Measurements from ENCODE around the gene NXNL1. TPM values are rescaled to one million over a fixed set of nuclear protein-coding genes. Genes with fewer than 3 reads are reported as not detected.

Gene NXNL1
- total and polyA plus RNA-seq, 3 experiments from 2014 or later: not detected

GRCh38 chr19:17409990-17410389 is 50.7 kb downstream of the NXNL1 start:
- H3K9me3 Mint-ChIP-seq: no peaks in the 10 kb centered on the region
- H3K4me3 Mint-ChIP-seq: peak overlapping the region in 1 of 7 donors; percentile 15
- H3K27me3 Mint-ChIP-seq: no peaks in the 10 kb centered on the region
- no peak overlapping the region for H3K27ac Mint-ChIP-seq
- ChIA-PET POLR2A (no interaction called here), CTCF (no interaction called here)
- peaks cover 0 to 43% (median 3%) of the 10 kb centered on the region in 3 donors for H3K36me3 Mint-ChIP-seq
- Histone ChIP-seq H3K4me1 (ENCODE audit: insufficient read depth, low read length) (peaks cover 5% of the 10 kb centered on the region), H3K27ac (ENCODE audit: low read depth, low read length) (no peak overlapping the region), H3K9me3 (ENCODE audit: low read length) (no peaks in the 10 kb centered on the region), H3K27me3 (ENCODE audit: insufficient read depth, low read length, poor library complexity, severe bottlenecking) (no peaks in the 10 kb centered on the region), H3K4me3 (ENCODE audit: low read length) (no peak overlapping the region), H3K36me3 (ENCODE audit: insufficient read depth, low read length) (peaks cover 15% of the 10 kb centered on the region)
- H3K4me1 Mint-ChIP-seq: peaks cover 19 to 32% (median 26%) of the 10 kb centered on the region in 3 donors
- no peak for DNase-seq

- no peaks in the 10 kb centered on the region for H3K9me3 ChIP-seq (ENCODE audit: low read length)
- peaks cover 6% of the 10 kb centered on the region for H3K36me3 ChIP-seq (ENCODE audit: insufficient read depth, low read length)
- DNase-seq: no peak
- peak overlapping the region; percentile 76 for H3K4me3 ChIP-seq (ENCODE audit: low read length)
- H3K4me1 Mint-ChIP-seq: peaks cover 31 to 48% (median 36%) of the 10 kb centered on the region in 3 donors
- peak overlapping the region; percentile 86 for H3K27ac ChIP-seq (ENCODE audit: low read depth, low read length)
- POLR2A ChIA-PET: interaction anchor here (0.6 to 2.9 kb wide), 2 partner anchors 13 to 64 kb away, joined by 7 to 25 read pairs; partner anchors contain the start of gene MVB12A
- CTCF ChIA-PET: interaction anchor here (1.3 to 3.3 kb wide), 4 partner anchors 13 to 98 kb away, joined by 4 to 21 read pairs (median 13); partner anchors contain the start of genes DDA1 and MVB12A
- H3K27ac Mint-ChIP-seq: peak overlapping the region; percentile 87 to 99 (median 92)
- peak overlapping the region; percentile 90 to 98 (median 95) for H3K4me3 Mint-ChIP-seq
- no peaks in the 10 kb centered on the region for H3K27me3 ChIP-seq (ENCODE audit: insufficient read depth, low read length, poor library complexity, severe bottlenecking)
- H3K36me3 Mint-ChIP-seq: peaks cover 0 to 26% (median 0%) of the 10 kb centered on the region in 3 donors
- H3K4me1 ChIP-seq (ENCODE audit: insufficient read depth, low read length): peaks cover 17% of the 10 kb centered on the region
- H3K9me3 Mint-ChIP-seq: no peaks in the 10 kb centered on the region
- no peaks in the 10 kb centered on the region for H3K27me3 Mint-ChIP-seq
These were observed 53.9 kb downstream of the NXNL1 start for GRCh38 chr19:17406887-17407196.

GRCh38 chr19:17406046-17406886 is 54.5 kb downstream of the NXNL1 start:
- Histone ChIP-seq H3K27me3 (ENCODE audit: insufficient read depth, low read length, poor library complexity, severe bottlenecking) (no peaks in the 10 kb centered on the region), H3K36me3 (ENCODE audit: insufficient read depth, low read length) (peaks cover under 1% of the 10 kb centered on the region), H3K9me3 (ENCODE audit: low read length) (no peaks in the 10 kb centered on the region), H3K27ac (ENCODE audit: low read depth, low read length) (peak overlapping the region; percentile 86), H3K4me1 (ENCODE audit: insufficient read depth, low read length) (peaks cover 17% of the 10 kb centered on the region), H3K4me3 (ENCODE audit: low read length) (peak overlapping the region; percentile 76)
- Mint-ChIP-seq H3K4me1 (peaks cover 33 to 49% (median 36%) of the 10 kb centered on the region in 3 donors), H3K9me3 (no peaks in the 10 kb centered on the region), H3K4me3 (peak overlapping the region; percentile 90 to 98 (median 95)), H3K36me3 (peaks cover 0 to 25% (median 3%) of the 10 kb centered on the region in 3 donors), H3K27ac (peak overlapping the region; percentile 87 to 99 (median 92)), H3K27me3 (no peaks in the 10 kb centered on the region)
- POLR2A ChIA-PET: interaction anchor here (0.6 to 2.9 kb wide), 3 partner anchors 13 to 97 kb away, joined by 3 to 25 read pairs (median 7); partner anchors contain the start of gene MVB12A
- CTCF ChIA-PET: interaction anchor here (1.0 to 3.3 kb wide), 6 partner anchors 13 to 97 kb away, joined by 3 to 21 read pairs (median 8); partner anchors contain the start of genes DDA1 and MVB12A
- DNase-seq: no peak

Other genes with a start within 250 kb of the NXNL1 start
- gene USE1, start 245.6 kb downstream of the NXNL1 start, total RNA-seq: 10 to 100 TPM; 31.9 to 35.4 TPM
- gene USE1, start 245.6 kb downstream of the NXNL1 start, polyA plus RNA-seq: 33.6 TPM
- 10 to 100 TPM; 15.0 to 16.8 TPM for gene OCEL1, start 234.7 kb downstream of the NXNL1 start, total RNA-seq
- 35.5 TPM for gene OCEL1, start 234.7 kb downstream of the NXNL1 start, polyA plus RNA-seq
- gene NR2F6, start 215.0 kb downstream of the NXNL1 start, total RNA-seq: 1 to 10 TPM; 7.4 to 7.8 TPM
- gene NR2F6, start 215.0 kb downstream of the NXNL1 start, polyA plus RNA-seq: 0.94 TPM
- under 1 TPM; 0.07 to 0.27 TPM for gene USHBP1, start 196.2 kb downstream of the NXNL1 start, total RNA-seq
- gene USHBP1, start 196.2 kb downstream of the NXNL1 start, polyA plus RNA-seq: not detected
- gene BABAM1, start 193.5 kb downstream of the NXNL1 start, total RNA-seq: 100 to 1,000 TPM; 124 to 132 TPM
- gene BABAM1, start 193.5 kb downstream of the NXNL1 start, polyA plus RNA-seq: 114 TPM
- 10 to 100 TPM; 15.2 to 16.2 TPM for gene ANKLE1, start 179.0 kb downstream of the NXNL1 start, total RNA-seq
- gene ANKLE1, start 179.0 kb downstream of the NXNL1 start, polyA plus RNA-seq: 0.47 TPM
- 1 to 10 TPM; 5.2 to 6.0 TPM for gene ABHD8, start 157.5 kb downstream of the NXNL1 start, total RNA-seq
- 8.3 TPM for gene ABHD8, start 157.5 kb downstream of the NXNL1 start, polyA plus RNA-seq
- 100 to 1,000 TPM; 136 to 138 TPM for gene MRPL34, start 155.1 kb downstream of the NXNL1 start, total RNA-seq
- 227 TPM for gene MRPL34, start 155.1 kb downstream of the NXNL1 start, polyA plus RNA-seq
- 10 to 100 TPM; 47.9 to 51.1 TPM for gene DDA1, start 151.4 kb downstream of the NXNL1 start, total RNA-seq
- 34.7 TPM for gene DDA1, start 151.4 kb downstream of the NXNL1 start, polyA plus RNA-seq
- 1 to 10 TPM; 4.1 to 5.1 TPM for gene ANO8, start 126.1 kb downstream of the NXNL1 start, total RNA-seq
- gene ANO8, start 126.1 kb downstream of the NXNL1 start, polyA plus RNA-seq: 0.43 TPM
- 10 to 100 TPM; 47.3 to 55.7 TPM for gene GTPBP3, start 123.4 kb downstream of the NXNL1 start, total RNA-seq
- gene GTPBP3, start 123.4 kb downstream of the NXNL1 start, polyA plus RNA-seq: 13.3 TPM
- not detected for gene PLVAP, start 83.6 kb downstream of the NXNL1 start, total RNA-seq
- not detected for gene PLVAP, start 83.6 kb downstream of the NXNL1 start, polyA plus RNA-seq
- gene CCDC194, start 66.7 kb downstream of the NXNL1 start, total RNA-seq: 1 to 10 TPM; 1.1 to 1.5 TPM
- gene CCDC194, start 66.7 kb downstream of the NXNL1 start, polyA plus RNA-seq: not detected
- gene BST2, start 55.3 kb downstream of the NXNL1 start, total RNA-seq: 100 to 1,000 TPM; 116 to 124 TPM
- 192 TPM for gene BST2, start 55.3 kb downstream of the NXNL1 start, polyA plus RNA-seq
- gene MVB12A, start 40.9 kb downstream of the NXNL1 start, total RNA-seq: 10 to 100 TPM; 34.5 to 39.2 TPM
- 26.9 TPM for gene MVB12A, start 40.9 kb downstream of the NXNL1 start, polyA plus RNA-seq
- not detected for gene TMEM221, start 12.3 kb downstream of the NXNL1 start, total RNA-seq
- not detected for gene TMEM221, start 12.3 kb downstream of the NXNL1 start, polyA plus RNA-seq
- gene SLC27A1, start 9.6 kb upstream of the NXNL1 start, total RNA-seq: 1 to 10 TPM; 2.0 to 3.7 TPM
- 6.6 TPM for gene SLC27A1, start 9.6 kb upstream of the NXNL1 start, polyA plus RNA-seq
- gene PGLS, start 50.7 kb upstream of the NXNL1 start, total RNA-seq: 10 to 100 TPM; 56.6 to 71.1 TPM
- gene PGLS, start 50.7 kb upstream of the NXNL1 start, polyA plus RNA-seq: 78.4 TPM
- gene COLGALT1, start 94.7 kb upstream of the NXNL1 start, total RNA-seq: 100 to 1,000 TPM in 1 of 2 experiments, 10 to 100 TPM in 1; 94.8 to 104 TPM
- gene COLGALT1, start 94.7 kb upstream of the NXNL1 start, polyA plus RNA-seq: 25.3 TPM
- not detected for gene UNC13A, start 227.4 kb upstream of the NXNL1 start, total RNA-seq
- not detected for gene UNC13A, start 227.4 kb upstream of the NXNL1 start, polyA plus RNA-seq